GM21423 (cell line): ENCODE results near the gene CCDC74B.
"Not testable (repeated sequence)": the region's sequence is repeated elsewhere in the genome, so short reads cannot be mapped to it uniquely, and the experiment has no call there.

ENCODE experiments used
- ATAC-seq: cut with Tn5 transposase; IDR thresholded peaks from one replicate; pipeline ENCODE4 v1.9.1; 2021; ENCODE audit warnings: mild to moderate bottlenecking, moderate library complexity; ENCODE audit not compliant: unreplicated experiment

Gene CCDC74B

GRCh38 chr2:130151145-130151512, 6.2 kb upstream of the CCDC74B start:
- ATAC-seq, result not testable (repeated sequence)

GRCh38 chr2:130150181-130151144, 5.6 kb upstream of the CCDC74B start:
- ATAC-seq, result no peak

GRCh38 chr2:130148515-130148914, 3.6 kb upstream of the CCDC74B start:
- ATAC-seq, result not testable (repeated sequence)

- ATAC-seq, result not testable (repeated sequence)
Observed at GRCh38 chr2:130143266-130144039, 1.5 kb downstream of the CCDC74B start.

- ATAC-seq, result not testable (repeated sequence)
Observed at GRCh38 chr2:130142396-130143265, 2.3 kb downstream of the CCDC74B start.

- not testable (repeated sequence) for ATAC-seq
Observed at GRCh38 chr2:130141645-130142370, 3.1 kb downstream of the CCDC74B start.

- not testable (repeated sequence) for ATAC-seq
Observed at GRCh38 chr2:130141002-130141401, 3.9 kb downstream of the CCDC74B start.

GRCh38 chr2:130140516-130140915, 4.4 kb downstream of the CCDC74B start:
- ATAC-seq, result not testable (repeated sequence)

GRCh38 chr2:130139331-130140280, 5.3 kb downstream of the CCDC74B start:
- ATAC-seq, result not testable (repeated sequence)

GRCh38 chr2:130138841-130139251, 6.1 kb downstream of the CCDC74B start:
- ATAC-seq, result not testable (repeated sequence)

GRCh38 chr2:130138326-130138725, 6.6 kb downstream of the CCDC74B start:
- ATAC-seq, result not testable (repeated sequence)

GRCh38 chr2:130137118-130137517, 7.8 kb downstream of the CCDC74B start:
- ATAC-seq, result not testable (repeated sequence)

GRCh38 chr2:130136546-130136945, 8.4 kb downstream of the CCDC74B start:
- ATAC-seq, result not testable (repeated sequence)

GRCh38 chr2:130135692-130136541, 9.0 kb downstream of the CCDC74B start:
- no peak for ATAC-seq

GRCh38 chr2:130129120-130129829, 15.6 kb downstream of the CCDC74B start, which contains the start of gene POTEF:
Gene POTEF (minus strand): TSS chr2:130129222. CDS start chr2:130120515, 8,707 bp downstream.
- not testable (repeated sequence) for ATAC-seq

- ATAC-seq, result not testable (repeated sequence)
Observed at GRCh38 chr2:130128464-130128863, 16.4 kb downstream of the CCDC74B start.

- ATAC-seq, result not testable (repeated sequence)
Observed at GRCh38 chr2:130127726-130128125, 17.2 kb downstream of the CCDC74B start.
